ENCODE results near the gene RACGAP1. TPM values are rescaled to one million over a fixed set of nuclear protein-coding genes. Genes with fewer than 3 reads are reported as not detected.

The RACGAP1 gene
- total RNA-seq, 2 donors from 2014 or later: 3.9 to 4.6 TPM

DNA sequence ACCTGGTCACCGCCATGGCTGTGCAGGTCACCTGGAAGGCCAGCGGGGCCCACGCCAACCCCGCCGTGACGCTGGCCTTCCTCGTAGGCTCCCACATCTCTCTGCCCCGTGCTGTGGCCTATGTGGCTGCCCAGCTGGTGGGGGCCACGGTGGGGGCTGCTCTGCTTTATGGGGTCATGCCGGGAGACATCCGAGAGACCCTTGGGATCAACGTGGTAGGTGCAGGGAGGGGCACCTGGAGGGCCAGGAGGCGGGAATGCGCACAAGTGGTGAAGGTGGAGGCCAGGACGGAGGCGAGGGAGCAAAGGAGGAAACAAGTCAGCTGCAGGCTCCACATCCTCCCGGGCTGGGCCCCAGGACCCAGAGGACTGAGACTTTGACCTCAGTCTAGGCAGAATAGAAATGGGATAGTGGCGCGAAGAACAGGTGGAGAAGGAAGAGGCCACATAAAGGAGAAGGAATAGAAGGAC lies 51.9 kb downstream of the RACGAP1 start:
- no peak overlapping the region for H3K4me3 ChIP-seq
- 70 to 71% methylated on average over 14 to 16 of the region's 19 CpGs for WGBS, 2 donors
- no peaks in the 10 kb centered on the region for H3K27me3 ChIP-seq
- TF ChIP-seq POLR2A (IDR thresholded peaks at IDR 0.05): no peak
- TF ChIP-seq, protein P1, sequence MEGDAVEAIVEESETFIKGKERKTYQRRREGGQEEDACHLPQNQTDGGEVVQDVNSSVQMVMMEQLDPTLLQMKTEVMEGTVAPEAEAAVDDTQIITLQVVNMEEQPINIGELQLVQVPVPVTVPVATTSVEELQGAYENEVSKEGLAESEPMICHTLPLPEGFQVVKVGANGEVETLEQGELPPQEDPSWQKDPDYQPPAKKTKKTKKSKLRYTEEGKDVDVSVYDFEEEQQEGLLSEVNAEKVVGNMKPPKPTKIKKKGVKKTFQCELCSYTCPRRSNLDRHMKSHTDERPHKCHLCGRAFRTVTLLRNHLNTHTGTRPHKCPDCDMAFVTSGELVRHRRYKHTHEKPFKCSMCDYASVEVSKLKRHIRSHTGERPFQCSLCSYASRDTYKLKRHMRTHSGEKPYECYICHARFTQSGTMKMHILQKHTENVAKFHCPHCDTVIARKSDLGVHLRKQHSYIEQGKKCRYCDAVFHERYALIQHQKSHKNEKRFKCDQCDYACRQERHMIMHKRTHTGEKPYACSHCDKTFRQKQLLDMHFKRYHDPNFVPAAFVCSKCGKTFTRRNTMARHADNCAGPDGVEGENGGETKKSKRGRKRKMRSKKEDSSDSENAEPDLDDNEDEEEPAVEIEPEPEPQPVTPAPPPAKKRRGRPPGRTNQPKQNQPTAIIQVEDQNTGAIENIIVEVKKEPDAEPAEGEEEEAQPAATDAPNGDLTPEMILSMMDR (IDR thresholded peaks at IDR 0.05): no peak
- H3K27ac ChIP-seq: no peak overlapping the region
- ATAC-seq (no peak), DNase-seq (peak in 1 of 4 donors; percentile 9)
- H3K9me3 ChIP-seq: no peaks in the 10 kb centered on the region
- no peaks in the 10 kb centered on the region for H3K36me3 ChIP-seq (replicated peaks in 1 of 2; ENCODE audit: insufficient read depth in 1 of 2, low read depth in 2 of 2)
- intact Hi-C loops (cut with DNase I): loop anchor here (5.0 kb wide), 1 partner anchor 89 kb away; no protein-coding TSS in a partner anchor
- no peaks in the 10 kb centered on the region for H3K4me1 ChIP-seq

DNA sequence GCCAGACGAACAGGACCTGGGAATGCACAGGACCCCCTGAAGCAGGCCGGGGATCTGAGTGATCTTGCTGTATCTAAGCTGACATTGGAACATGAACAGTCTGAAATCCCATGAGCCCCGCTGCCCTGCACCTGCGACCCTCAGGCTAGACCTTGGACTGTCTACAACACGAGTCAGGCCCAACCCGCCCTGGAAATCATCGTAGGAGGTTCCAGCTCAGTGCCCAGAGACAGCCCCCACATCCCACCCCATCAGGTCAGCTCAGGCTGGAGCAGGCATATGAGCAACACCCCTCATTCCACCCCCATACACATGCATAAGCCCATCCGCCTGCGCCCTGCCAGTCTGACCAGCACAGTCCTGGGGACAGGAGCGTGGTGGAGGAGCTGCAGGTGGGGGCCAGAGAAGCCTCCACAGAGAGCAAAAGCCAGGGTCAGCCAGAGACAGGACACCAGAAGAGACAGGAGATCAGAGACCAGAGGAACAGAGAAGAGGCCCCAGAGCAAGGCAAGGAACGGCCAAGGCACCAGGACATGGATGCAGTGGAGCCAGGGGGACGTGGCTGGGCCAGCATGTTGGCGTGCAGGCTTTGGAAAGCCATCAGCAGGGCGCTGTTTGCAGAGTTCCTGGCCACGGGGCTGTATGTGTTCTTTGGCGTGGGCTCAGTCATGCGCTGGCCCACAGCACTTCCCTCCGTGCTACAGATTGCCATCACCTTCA lies 52.5 kb downstream of the RACGAP1 start, which contains the start of gene AQP6:
AQP6 (plus strand) TSS at position 307 of the 720 bp plus-strand sequence; CDS start at position 534, 227 bp downstream.
- intact Hi-C loops (cut with DNase I): loop anchor here (5.0 kb wide), 1 partner anchor 90 kb away; no protein-coding TSS in a partner anchor
- no peak for ATAC-seq

DNA sequence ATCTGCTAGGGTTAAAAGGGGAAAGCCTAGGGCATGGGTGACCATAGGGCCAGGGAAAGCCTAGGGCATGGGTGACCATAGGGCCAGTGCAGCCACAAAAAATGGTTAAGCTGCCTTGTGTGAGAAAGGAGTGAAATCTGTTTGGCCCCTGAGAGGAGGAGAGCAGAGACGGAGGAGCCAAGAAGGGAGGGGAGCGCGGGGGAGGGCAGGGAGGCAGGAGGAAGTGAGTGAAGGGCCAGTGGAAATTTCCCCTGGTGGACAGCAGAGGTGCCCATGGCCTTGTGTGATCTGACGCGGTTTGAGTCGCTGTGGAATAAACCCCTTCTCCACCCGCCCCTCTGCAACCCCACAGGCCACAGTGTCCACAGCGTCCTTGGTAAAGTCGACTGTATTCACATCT lies 53.2 kb downstream of the RACGAP1 start:
- DNase-seq (no peak), ATAC-seq (no peak)
- Histone ChIP-seq H3K9me3 (no peaks in the 10 kb centered on the region), H3K27me3 (no peaks in the 10 kb centered on the region), H3K27ac (no peak overlapping the region), H3K36me3 (replicated peaks in 1 of 2; ENCODE audit: insufficient read depth in 1 of 2, low read depth in 2 of 2) (no peaks in the 10 kb centered on the region), H3K4me3 (no peak overlapping the region), H3K4me1 (peaks cover 8% of the 10 kb centered on the region)
- TF ChIP-seq POLR2A (IDR thresholded peaks at IDR 0.05): no peak
- TF ChIP-seq, protein P1 (IDR thresholded peaks at IDR 0.05): no peak
- WGBS, 2 donors: 71 to 73% methylated on average over 7 to 9 of the region's 9 CpGs
- intact Hi-C loops (cut with DNase I): loop anchor here (5.0 kb wide), 1 partner anchor 90 kb away; no protein-coding TSS in a partner anchor

More for the DNA sequence above, 52.5 kb downstream of the RACGAP1 start, which contains the start of gene AQP6:
- Histone ChIP-seq H3K4me1 (peaks cover 2% of the 10 kb centered on the region), H3K4me3 (no peak within 1 kb of the TSS), H3K27ac (no peak within 1 kb of the TSS), H3K27me3 (no peaks in the 10 kb centered on the region), H3K36me3 (replicated peaks in 1 of 2; ENCODE audit: insufficient read depth in 1 of 2, low read depth in 2 of 2) (no peaks in the 10 kb centered on the region), H3K9me3 (no peaks in the 10 kb centered on the region)
- no peak for TF ChIP-seq POLR2A (IDR thresholded peaks at IDR 0.05)
- TF ChIP-seq, protein P1 (IDR thresholded peaks at IDR 0.05): no peak
- WGBS, 2 donors: 58 to 75% methylated on average over 11 to 16 of the region's 18 CpGs
- no peak for DNase-seq

DNA sequence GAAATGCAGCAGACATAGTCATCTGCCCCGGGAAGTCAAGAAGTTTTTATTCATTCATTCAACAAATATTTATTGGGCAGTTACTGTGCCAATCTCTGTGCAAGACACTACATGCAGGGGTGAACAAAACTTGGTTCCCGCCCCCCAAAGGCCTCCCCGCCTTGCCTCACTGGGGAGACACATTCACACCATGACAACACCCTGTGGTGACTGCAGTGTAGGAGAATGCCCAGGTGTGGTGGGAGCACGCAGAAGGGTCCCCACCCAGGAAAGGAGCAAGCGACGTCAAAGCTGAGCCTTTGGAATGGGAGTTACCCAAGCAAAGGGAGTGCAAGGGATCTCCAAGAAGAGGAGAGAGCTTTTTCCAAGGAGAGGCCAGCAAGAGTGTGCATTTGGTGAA lies 54.2 kb downstream of the RACGAP1 start:
- no peak for ATAC-seq
- Histone ChIP-seq H3K36me3 (replicated peaks in 1 of 2; ENCODE audit: insufficient read depth in 1 of 2, low read depth in 2 of 2) (no peaks in the 10 kb centered on the region), H3K27ac (no peak overlapping the region), H3K4me3 (no peak overlapping the region), H3K9me3 (no peaks in the 10 kb centered on the region), H3K4me1 (peaks cover 11% of the 10 kb centered on the region), H3K27me3 (no peaks in the 10 kb centered on the region)
- 72 to 73% methylated on average over 6 of the region's 6 CpGs for WGBS, 2 donors
- TF ChIP-seq, protein P1 (IDR thresholded peaks at IDR 0.05): no peak
- TF ChIP-seq POLR2A (IDR thresholded peaks at IDR 0.05): no peak
- DNase-seq: no peak
- intact Hi-C loops (cut with DNase I): loop anchor here (5.0 kb wide), 1 partner anchor 91 kb away; no protein-coding TSS in a partner anchor
